ENCODE data around the gene FOSB. TPM values are rescaled to one million over a fixed set of nuclear protein-coding genes. Genes with fewer than 3 reads are reported as not detected.

The FOSB gene
- total and polyA plus RNA-seq, 11 donors: 0.23 to 107 (median 1.1) TPM

DNA sequence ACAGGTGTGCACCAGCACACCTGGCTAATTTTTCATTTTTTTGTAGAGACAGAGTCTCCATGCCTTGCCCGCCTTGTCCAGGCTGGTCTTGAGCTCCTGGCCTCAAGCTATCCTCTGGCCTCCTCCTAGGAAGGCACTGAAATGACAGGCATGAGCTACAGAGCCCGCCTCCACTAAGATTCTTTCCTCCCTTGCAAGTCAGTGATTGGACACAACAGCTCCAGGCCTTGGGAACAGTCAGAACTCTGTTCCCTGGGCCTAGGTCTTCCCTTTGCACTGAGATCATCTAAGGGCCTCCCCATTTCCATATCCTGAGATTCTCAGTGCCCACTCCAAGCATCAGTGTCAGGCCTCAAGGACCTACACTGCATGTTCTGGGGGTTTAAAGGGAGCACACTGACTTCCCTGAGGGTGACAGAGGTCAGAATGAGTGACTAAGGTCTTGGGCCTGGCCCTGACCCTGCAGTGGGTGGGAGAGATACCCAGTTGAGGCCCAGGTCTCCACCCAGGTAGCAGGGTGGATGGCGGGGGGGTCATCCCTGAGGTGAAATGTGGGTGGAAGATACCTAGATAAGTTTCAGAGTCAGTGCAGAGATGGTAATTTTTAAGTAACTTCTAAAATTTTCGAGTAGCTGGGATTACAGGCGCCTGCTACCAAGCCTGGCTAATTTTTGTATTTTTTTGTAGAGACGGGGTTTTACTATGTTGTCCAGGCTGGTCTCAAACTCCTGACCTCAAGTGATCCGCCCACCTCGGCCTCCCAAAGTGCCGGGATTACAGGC is 26.7 kb upstream of the FOSB start:
- Histone ChIP-seq H3K9me3 (no peaks in the 10 kb centered on the region), H3K27me3 (no peaks in the 10 kb centered on the region), H3K4me3 (no peak overlapping the region), H3K4me1 (peaks cover 0 to 46% (median 24%) of the 10 kb centered on the region in 12 donors), H3K36me3 (no peaks in the 10 kb centered on the region), H3K27ac (peak overlapping the region in 10 of 12 donors; percentile 89 to 98 (median 95))
- no peak for DNase-seq
- intact Hi-C loops (cut with DNase I): no loop called here
- no peak for TF ChIP-seq POLR2A (IDR thresholded peaks at IDR 0.05)
- TF ChIP-seq, protein P1, sequence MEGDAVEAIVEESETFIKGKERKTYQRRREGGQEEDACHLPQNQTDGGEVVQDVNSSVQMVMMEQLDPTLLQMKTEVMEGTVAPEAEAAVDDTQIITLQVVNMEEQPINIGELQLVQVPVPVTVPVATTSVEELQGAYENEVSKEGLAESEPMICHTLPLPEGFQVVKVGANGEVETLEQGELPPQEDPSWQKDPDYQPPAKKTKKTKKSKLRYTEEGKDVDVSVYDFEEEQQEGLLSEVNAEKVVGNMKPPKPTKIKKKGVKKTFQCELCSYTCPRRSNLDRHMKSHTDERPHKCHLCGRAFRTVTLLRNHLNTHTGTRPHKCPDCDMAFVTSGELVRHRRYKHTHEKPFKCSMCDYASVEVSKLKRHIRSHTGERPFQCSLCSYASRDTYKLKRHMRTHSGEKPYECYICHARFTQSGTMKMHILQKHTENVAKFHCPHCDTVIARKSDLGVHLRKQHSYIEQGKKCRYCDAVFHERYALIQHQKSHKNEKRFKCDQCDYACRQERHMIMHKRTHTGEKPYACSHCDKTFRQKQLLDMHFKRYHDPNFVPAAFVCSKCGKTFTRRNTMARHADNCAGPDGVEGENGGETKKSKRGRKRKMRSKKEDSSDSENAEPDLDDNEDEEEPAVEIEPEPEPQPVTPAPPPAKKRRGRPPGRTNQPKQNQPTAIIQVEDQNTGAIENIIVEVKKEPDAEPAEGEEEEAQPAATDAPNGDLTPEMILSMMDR (IDR thresholded peaks at IDR 0.05): no peak
- ATAC-seq: no peak
- WGBS, 4 donors: 86 to 95% (median 92%) methylated on average over 9 of the region's 9 CpGs

DNA sequence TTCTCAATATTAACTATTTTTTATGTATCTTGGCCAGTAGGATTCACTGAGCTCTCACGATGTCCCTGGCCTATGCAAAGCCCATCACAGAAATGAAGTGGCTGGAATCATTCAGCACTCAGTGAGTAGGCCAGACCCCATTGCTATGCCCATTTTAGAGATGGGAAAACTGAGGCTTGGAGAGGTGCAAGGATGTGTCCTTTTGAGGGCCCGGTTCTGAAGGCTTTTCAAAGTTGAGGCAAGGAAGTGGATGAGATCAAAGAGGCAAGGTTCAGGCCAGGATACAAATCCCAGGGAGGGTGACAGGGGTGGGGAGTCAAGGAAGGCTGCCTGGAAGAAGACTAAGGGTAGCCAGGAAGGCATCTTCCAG is 25.4 kb upstream of the FOSB start:
- TF ChIP-seq, protein P1 (IDR thresholded peaks at IDR 0.05): no peak
- TF ChIP-seq POLR2A (IDR thresholded peaks at IDR 0.05): no peak
- Histone ChIP-seq H3K9me3 (no peaks in the 10 kb centered on the region), H3K27ac (peak overlapping the region in 9 of 12 donors; percentile 77 to 97 (median 91)), H3K36me3 (no peaks in the 10 kb centered on the region), H3K27me3 (no peaks in the 10 kb centered on the region), H3K4me3 (no peak overlapping the region), H3K4me1 (peaks cover 0 to 46% (median 24%) of the 10 kb centered on the region in 12 donors)
- ATAC-seq: no peak
- intact Hi-C loops (cut with DNase I): no loop called here
- no peak for DNase-seq
- 75 to 83% (median 79%) methylated on average over 2 of the region's 2 CpGs for WGBS, 4 donors

DNA sequence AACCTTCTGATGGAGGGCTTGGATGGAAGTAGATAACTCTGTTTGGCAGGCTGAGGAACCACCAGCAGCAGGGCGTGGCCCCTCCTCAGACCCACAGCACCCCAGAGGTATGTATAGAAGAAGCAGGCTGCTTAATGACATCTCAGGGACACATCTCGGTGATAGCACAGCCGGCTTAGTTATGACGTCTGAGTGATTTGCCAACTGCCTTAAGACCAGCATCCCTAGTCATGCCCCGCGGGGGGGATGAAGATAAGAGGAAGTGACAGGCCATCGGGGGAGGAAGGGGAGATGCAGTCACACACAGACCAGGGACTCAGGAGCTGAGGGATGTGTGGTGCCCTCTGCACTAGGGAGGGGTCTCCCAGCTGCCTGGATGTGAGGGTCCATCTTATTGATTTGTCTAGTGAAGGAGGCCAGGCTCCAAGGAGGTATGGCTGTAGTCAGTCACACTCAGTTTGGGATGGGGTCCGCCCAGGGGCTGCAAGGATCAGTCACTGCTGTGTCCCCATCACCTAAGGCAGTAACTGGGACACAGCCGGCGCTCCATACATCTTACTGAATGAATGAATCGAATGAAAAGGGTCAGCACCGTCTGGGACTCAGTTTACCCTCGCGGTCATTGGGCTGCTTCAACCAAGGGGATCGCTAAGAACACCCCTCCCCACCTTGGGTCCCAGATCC is 24.9 kb upstream of the FOSB start:
- intact Hi-C loops (cut with DNase I): no loop called here
- Histone ChIP-seq H3K9me3 (no peaks in the 10 kb centered on the region), H3K27me3 (no peaks in the 10 kb centered on the region), H3K4me1 (peaks cover 0 to 46% (median 24%) of the 10 kb centered on the region in 12 donors), H3K27ac (peak overlapping the region; percentile 77 to 97 (median 88)), H3K36me3 (no peaks in the 10 kb centered on the region), H3K4me3 (peak overlapping the region in 10 of 12 donors; percentile 6 to 60 (median 52))
- 9 to 24% (median 10%) methylated on average over 7 to 15 of the region's 15 CpGs for WGBS, 4 donors
- DNase-seq (peak in 4 of 5 donors; percentile 46 to 67 (median 59)), ATAC-seq (peak in 2 of 4 donors; percentile 0 to 6)
- no peak for TF ChIP-seq POLR2A (IDR thresholded peaks at IDR 0.05)
- TF ChIP-seq, protein P1 (IDR thresholded peaks at IDR 0.05): no peak
